ENCODE data around the gene MTX1. TPM values are rescaled to one million over a fixed set of nuclear protein-coding genes. Genes with fewer than 3 reads are reported as not detected.
A peak's percentile ranks its signal among the peaks of the same experiment; 100 is the strongest.

MTX1 gene
- total and polyA plus RNA-seq, 9 of the 15 experiments (the other 6 are each of a cell fraction or from before 2014, with no cell fraction given), result 29.1 to 98.4 (median 66.9) TPM

- 0 out of 2 replicates have a peak, but pooled peaks have one; percentile 20 for TF ChIP-seq GMEB1 (CRISPR knock-in tag; IDR thresholded peaks at IDR 0.05)
- TF ChIP-seq CREB5 (CRISPR knock-in tag; IDR thresholded peaks at IDR 0.05), result no peak
- no peak for TF ChIP-seq CREB1 (IDR thresholded peaks at IDR 0.05)
- no peak for TF ChIP-seq CREB1 (CRISPR knock-in tag; IDR thresholded peaks at IDR 0.05)
- TF ChIP-seq NFATC3 (IDR thresholded peaks at IDR 0.05), result no peak
- no peak for TF ChIP-seq ZBTB33 (CRISPR knock-in tag; IDR thresholded peaks at IDR 0.05)
- peak; percentile 58 for TF ChIP-seq ZFX (CRISPR knock-in tag; IDR thresholded peaks at IDR 0.05)
- TF ChIP-seq NR4A1 (CRISPR knock-in tag; IDR thresholded peaks at IDR 0.05), result 0 out of 2 replicates have a peak, but pooled peaks have one; percentile 68
- TF ChIP-seq NR4A1 (tag; IDR thresholded peaks at IDR 0.05), result no peak; the same call in 1 of the 2 replicates
- TF ChIP-seq ATF3 (IDR thresholded peaks at IDR 0.05), result no peak
- no peak; the same call in 1 of the 2 replicates for TF ChIP-seq ATF3 (CRISPR knock-in tag; conservative IDR thresholded peaks at IDR 0.05)
- peak; percentile 81 for TF ChIP-seq TAF1 (IDR thresholded peaks at IDR 0.05; ENCODE audit: control insufficient read depth, extremely low read depth, insufficient read depth, low read length, severe bottlenecking)
- TF ChIP-seq KDM5B (IDR thresholded peaks at IDR 0.05; ENCODE audit: insufficient replicate concordance, low read depth, low read length), result peak; percentile 75
- TF ChIP-seq ZNF124 (CRISPR knock-in tag; IDR thresholded peaks at IDR 0.05), result no peak
- TF ChIP-seq GTF2A2 (tag; IDR thresholded peaks at IDR 0.05), result no peak
- no peak for TF ChIP-seq THRA (IDR thresholded peaks at IDR 0.05)
- TF ChIP-seq ZNF512 (tag; IDR thresholded peaks at IDR 0.05), result no peak
- no peak for TF ChIP-seq ZNF408 (CRISPR knock-in tag; IDR thresholded peaks at IDR 0.05; ENCODE audit: low read depth)
These were observed 19.0 kb downstream of the MTX1 start (continued) for GRCh38 chr1:155227261-155228095.

Data from K562 (cell line).